Osteocyte (in vitro differentiated cells): ENCODE data around the gene SPNS1. TPM values are rescaled to one million over a fixed set of nuclear protein-coding genes. Genes with fewer than 3 reads are reported as not detected.

ENCODE experiments used
- DNase-seq: peaks from one replicate; pipeline ENCODE4 v3.0.0; 2021; ENCODE audit warnings: mixed read lengths; ENCODE audit not compliant: unreplicated experiment; ENCODE audit errors: extremely low spot score
- H3K27ac Mint-ChIP-seq: one replicate; pipeline ENCODE4 v1.8.0; 2021; ENCODE audit warnings: mild to moderate bottlenecking, mixed read lengths; ENCODE audit not compliant: unreplicated experiment
- H3K27me3 Mint-ChIP-seq: one replicate; pipeline ENCODE4 v1.8.0; 2021; ENCODE audit warnings: mixed read lengths; ENCODE audit not compliant: unreplicated experiment
- H3K36me3 Mint-ChIP-seq: one replicate; pipeline ENCODE4 v1.8.0; 2021; ENCODE audit warnings: mixed read lengths; ENCODE audit not compliant: unreplicated experiment
- H3K4me1 Mint-ChIP-seq: one replicate; pipeline ENCODE4 v1.8.0; 2021; ENCODE audit warnings: mixed read lengths; ENCODE audit not compliant: unreplicated experiment
- H3K4me3 Mint-ChIP-seq: one replicate; pipeline ENCODE4 v1.8.0; 2021; ENCODE audit warnings: mild to moderate bottlenecking, moderate library complexity, mixed read lengths; ENCODE audit not compliant: unreplicated experiment
- H3K9me3 Mint-ChIP-seq: one replicate; pipeline ENCODE4 v1.8.0; 2021; ENCODE audit warnings: mixed read lengths; ENCODE audit not compliant: unreplicated experiment
- total RNA-seq: library from RNA; stranded (reverse); gene quantifications from 2 replicates; pipeline ENCODE4 v1.2.1, GENCODE V29; 2021
- TF ChIP-seq, protein P1 (sequence below): fragments of 200-600 bp; sonication (generic); IDR thresholded peaks from 2 replicates; pipeline ENCODE4 v1.5.0; 2021; ENCODE audit warnings: antibody characterized with exemption, mild to moderate bottlenecking, moderate library complexity

SPNS1 gene
- total RNA-seq, 1 donor from 2014 or later = 96.6 TPM

- no peak overlapping the region for H3K4me3 Mint-ChIP-seq
Observed at GRCh38 chr16:28943281-28943680, 31.3 kb upstream of the SPNS1 start.

GRCh38 chr16:28946681-28947080 is 27.9 kb upstream of the SPNS1 start:
- H3K27ac Mint-ChIP-seq = no peak overlapping the region
- no peaks in the 10 kb centered on the region for H3K27me3 Mint-ChIP-seq
- no peak for DNase-seq
- H3K9me3 Mint-ChIP-seq = no peaks in the 10 kb centered on the region
- peaks cover 16% of the 10 kb centered on the region for H3K4me1 Mint-ChIP-seq
- no peak overlapping the region for H3K4me3 Mint-ChIP-seq
- no peaks in the 10 kb centered on the region for H3K36me3 Mint-ChIP-seq
- TF ChIP-seq, protein P1, sequence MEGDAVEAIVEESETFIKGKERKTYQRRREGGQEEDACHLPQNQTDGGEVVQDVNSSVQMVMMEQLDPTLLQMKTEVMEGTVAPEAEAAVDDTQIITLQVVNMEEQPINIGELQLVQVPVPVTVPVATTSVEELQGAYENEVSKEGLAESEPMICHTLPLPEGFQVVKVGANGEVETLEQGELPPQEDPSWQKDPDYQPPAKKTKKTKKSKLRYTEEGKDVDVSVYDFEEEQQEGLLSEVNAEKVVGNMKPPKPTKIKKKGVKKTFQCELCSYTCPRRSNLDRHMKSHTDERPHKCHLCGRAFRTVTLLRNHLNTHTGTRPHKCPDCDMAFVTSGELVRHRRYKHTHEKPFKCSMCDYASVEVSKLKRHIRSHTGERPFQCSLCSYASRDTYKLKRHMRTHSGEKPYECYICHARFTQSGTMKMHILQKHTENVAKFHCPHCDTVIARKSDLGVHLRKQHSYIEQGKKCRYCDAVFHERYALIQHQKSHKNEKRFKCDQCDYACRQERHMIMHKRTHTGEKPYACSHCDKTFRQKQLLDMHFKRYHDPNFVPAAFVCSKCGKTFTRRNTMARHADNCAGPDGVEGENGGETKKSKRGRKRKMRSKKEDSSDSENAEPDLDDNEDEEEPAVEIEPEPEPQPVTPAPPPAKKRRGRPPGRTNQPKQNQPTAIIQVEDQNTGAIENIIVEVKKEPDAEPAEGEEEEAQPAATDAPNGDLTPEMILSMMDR = no peak

More at GRCh38 chr16:28943281-28943680, 31.3 kb upstream of the SPNS1 start:
- DNase-seq = no peak
- TF ChIP-seq, protein P1 = no peak
- Mint-ChIP-seq H3K4me1 (peaks cover 9% of the 10 kb centered on the region), H3K36me3 (no peaks in the 10 kb centered on the region), H3K27me3 (no peaks in the 10 kb centered on the region), H3K9me3 (no peaks in the 10 kb centered on the region), H3K27ac (no peak overlapping the region)

DNA sequence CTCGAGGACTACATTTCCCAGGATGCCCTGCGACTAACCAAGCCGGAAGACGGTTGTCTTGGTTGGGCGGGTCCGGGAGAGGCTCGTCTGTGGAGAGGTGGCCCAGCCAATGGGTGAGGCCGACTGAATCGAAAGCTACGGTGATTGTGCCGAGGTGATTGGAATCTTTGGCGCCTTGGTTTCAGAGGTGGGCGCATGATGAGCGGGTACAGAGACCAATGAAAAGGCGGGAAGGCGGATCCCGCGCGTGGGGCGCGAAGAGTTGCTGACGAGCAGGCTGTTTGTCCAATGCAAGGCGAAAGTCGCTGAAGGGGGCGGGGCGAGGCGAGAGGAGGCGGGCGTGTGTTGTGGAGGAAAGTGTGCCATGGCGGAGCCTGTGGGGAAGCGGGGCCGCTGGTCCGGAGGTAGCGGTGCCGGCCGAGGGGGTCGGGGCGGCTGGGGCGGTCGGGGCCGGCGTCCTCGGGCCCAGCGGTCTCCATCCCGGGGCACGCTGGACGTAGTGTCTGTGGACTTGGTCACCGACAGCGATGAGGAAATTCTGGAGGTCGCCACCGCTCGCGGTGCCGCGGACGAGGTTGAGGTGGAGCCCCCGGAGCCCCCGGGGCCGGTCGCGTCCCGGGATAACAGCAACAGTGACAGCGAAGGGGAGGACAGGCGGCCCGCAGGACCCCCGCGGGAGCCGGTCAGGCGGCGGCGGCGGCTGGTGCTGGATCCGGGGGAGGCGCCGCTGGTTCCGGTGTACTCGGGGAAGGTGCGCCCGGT is 23.7 kb upstream of the SPNS1 start, which contains the start of gene NFATC2IP:
TSS of gene NFATC2IP (plus strand) at position 290 of the 762 bp plus-strand sequence. CDS start at position 365, 75 bp downstream.
- Mint-ChIP-seq H3K36me3 (peaks cover 3% of the 10 kb centered on the region), H3K27ac (peak within 1 kb of the TSS; percentile 88), H3K27me3 (no peaks in the 10 kb centered on the region), H3K9me3 (no peaks in the 10 kb centered on the region), H3K4me3 (peak within 1 kb of the TSS; percentile 92), H3K4me1 (peaks cover 16% of the 10 kb centered on the region)
- TF ChIP-seq, protein P1 = no peak
- peak; percentile 100 for DNase-seq

DNA sequence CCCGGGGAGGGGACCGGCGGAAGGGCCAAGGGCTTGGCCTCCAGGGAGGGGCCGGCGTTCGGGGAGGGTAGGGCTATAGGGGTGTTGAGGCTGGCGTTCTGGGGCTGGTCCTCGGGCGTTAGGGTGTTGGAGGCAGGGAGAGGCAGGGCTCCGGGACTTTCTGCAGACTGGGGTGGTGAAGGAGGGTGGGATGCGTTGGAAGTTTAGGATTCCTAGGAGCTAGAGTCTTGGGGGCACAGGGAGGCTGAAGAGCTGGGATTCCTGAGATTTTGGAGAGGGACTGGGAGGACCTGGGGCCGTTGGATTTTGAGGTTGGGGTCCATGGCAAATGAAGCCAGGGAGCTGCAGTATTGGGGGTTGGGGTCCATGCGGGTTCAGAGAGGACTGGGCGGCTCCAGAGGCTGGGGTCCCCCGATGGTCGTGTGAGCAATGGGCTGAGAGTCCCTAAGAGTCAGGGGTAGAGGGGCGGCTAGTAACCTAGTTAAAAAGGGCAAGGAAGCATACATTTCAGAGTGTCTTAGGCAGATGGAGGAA is 23.1 kb upstream of the SPNS1 start:
- H3K36me3 Mint-ChIP-seq = peaks cover 6% of the 10 kb centered on the region
- H3K27me3 Mint-ChIP-seq = no peaks in the 10 kb centered on the region
- peaks cover 15% of the 10 kb centered on the region for H3K4me1 Mint-ChIP-seq
- H3K9me3 Mint-ChIP-seq = no peaks in the 10 kb centered on the region
- peak overlapping the region; percentile 92 for H3K4me3 Mint-ChIP-seq
- TF ChIP-seq, protein P1 = no peak
- no peak for DNase-seq
- H3K27ac Mint-ChIP-seq = peak overlapping the region; percentile 60

- TF ChIP-seq, protein P1 = no peak
- H3K9me3 Mint-ChIP-seq = no peaks in the 10 kb centered on the region
- no peak overlapping the region for H3K4me3 Mint-ChIP-seq
- H3K4me1 Mint-ChIP-seq = no peaks in the 10 kb centered on the region
- no peak for DNase-seq
- H3K27ac Mint-ChIP-seq = no peak overlapping the region
- H3K36me3 Mint-ChIP-seq = peaks cover 22% of the 10 kb centered on the region
- no peaks in the 10 kb centered on the region for H3K27me3 Mint-ChIP-seq
Observed at GRCh38 chr16:28958216-28958615, 16.4 kb upstream of the SPNS1 start.
